Measurements from ENCODE around the gene OVOL3.
"Not testable (repeated sequence)": the region's sequence is repeated elsewhere in the genome, so short reads cannot be mapped to it uniquely, and the experiment has no call there.

OVOL3 gene

DNA sequence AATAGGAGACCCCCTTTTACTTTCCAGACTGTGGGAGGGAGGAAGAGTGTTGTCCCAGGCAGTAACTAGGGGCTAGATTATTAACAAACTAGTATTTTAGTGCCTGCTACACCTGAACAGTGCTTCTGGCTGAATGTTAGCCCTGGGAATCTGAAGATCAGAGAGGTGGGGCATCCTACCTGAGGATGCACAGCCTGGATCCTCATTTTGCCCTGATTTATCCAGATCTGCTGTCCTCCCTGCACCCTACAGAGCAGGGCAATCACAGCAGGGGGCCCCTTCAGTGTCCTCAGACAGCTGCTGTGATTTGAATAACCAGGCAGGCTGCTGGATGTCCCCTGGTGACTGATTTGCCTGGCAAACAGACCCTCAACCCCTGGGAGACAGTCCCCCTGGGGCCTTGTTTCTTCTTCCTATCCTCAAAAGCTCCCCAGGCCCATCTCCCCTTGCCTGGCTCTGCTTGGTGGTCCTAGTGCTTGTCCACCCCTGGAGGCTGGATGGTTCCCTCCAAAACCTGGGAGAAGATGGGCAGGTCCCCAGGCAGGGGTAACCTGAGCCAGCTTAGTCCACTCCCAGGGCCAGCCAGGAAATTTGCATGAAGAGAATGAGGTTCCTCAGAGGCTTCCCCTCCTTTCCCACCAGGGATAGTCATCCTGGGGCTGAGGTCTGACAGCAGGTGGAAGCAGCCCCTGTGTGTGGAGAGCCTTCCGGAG lies at the start of gene OVOL3:
Gene OVOL3 (plus strand): TSS at position 657 of the 713 bp plus-strand sequence. CDS start 60 bp downstream, outside the sequence.
- no peaks in the 10 kb centered on the region for H3K9me3 ChIP-seq (ENCODE audit: control insufficient read depth in 1 of 2, low read length in 2 of 2)
- no peaks in the 10 kb centered on the region for H3K27me3 ChIP-seq (ENCODE audit: control insufficient read depth in 1 of 2, insufficient read depth in 2 of 2, low read length in 2 of 2)
- H3K9ac ChIP-seq (ENCODE audit: low read depth in 1 of 2, low read length in 2 of 2), result no peak within 1 kb of the TSS
- no peak within 1 kb of the TSS for H3K27ac ChIP-seq (ENCODE audit: low read depth, low read length)
- H3K4me1 ChIP-seq (ENCODE audit: control insufficient read depth in 1 of 2, insufficient read depth in 2 of 2, low read length in 2 of 2), result peaks cover 10 to 16% of the 10 kb centered on the region in 2 donors
- H3K36me3 ChIP-seq (ENCODE audit: control insufficient read depth in 1 of 2, insufficient read depth in 2 of 2, low read length in 2 of 2), result peaks cover 4 to 21% of the 10 kb centered on the region in 2 donors
- H3K4me3 ChIP-seq (ENCODE audit: low read depth in 1 of 2, low read length in 2 of 2), result no peak within 1 kb of the TSS

DNA sequence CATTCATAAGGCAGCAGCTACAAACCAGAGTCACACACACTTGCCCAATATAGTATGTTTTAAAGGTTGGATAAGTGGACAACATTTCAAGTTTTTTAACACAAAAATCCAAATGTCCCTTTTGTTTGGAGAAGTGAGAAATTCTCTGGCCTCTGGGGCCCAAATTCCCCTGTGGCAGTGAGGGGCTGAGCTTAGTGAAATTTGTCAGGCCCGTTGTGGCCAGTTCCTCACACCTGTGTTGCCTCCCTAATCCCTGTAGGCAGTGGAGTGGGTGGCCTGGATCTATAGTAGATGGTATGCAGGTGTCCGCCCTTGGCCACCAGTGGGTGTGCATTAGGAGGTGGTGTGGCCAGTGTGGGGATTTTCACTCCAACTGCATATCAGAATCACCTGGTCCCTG lies 49.6 kb upstream of the OVOL3 start:
- peaks cover 5 to 12% of the 10 kb centered on the region in 2 donors for H3K4me1 ChIP-seq (ENCODE audit: control insufficient read depth in 1 of 2, insufficient read depth in 2 of 2, low read length in 2 of 2)
- no peak overlapping the region for H3K4me3 ChIP-seq (ENCODE audit: low read depth in 1 of 2, low read length in 2 of 2)
- H3K27ac ChIP-seq (ENCODE audit: low read depth, low read length), result no peak overlapping the region
- H3K9ac ChIP-seq (ENCODE audit: low read depth in 1 of 2, low read length in 2 of 2), result no peak overlapping the region
- H3K36me3 ChIP-seq (ENCODE audit: control insufficient read depth in 1 of 2, insufficient read depth in 2 of 2, low read length in 2 of 2), result peaks cover 0 to 7% of the 10 kb centered on the region in 2 donors
- H3K9me3 ChIP-seq (ENCODE audit: control insufficient read depth in 1 of 2, low read length in 2 of 2), result no peaks in the 10 kb centered on the region
- no peaks in the 10 kb centered on the region for H3K27me3 ChIP-seq (ENCODE audit: control insufficient read depth in 1 of 2, insufficient read depth in 2 of 2, low read length in 2 of 2)

DNA sequence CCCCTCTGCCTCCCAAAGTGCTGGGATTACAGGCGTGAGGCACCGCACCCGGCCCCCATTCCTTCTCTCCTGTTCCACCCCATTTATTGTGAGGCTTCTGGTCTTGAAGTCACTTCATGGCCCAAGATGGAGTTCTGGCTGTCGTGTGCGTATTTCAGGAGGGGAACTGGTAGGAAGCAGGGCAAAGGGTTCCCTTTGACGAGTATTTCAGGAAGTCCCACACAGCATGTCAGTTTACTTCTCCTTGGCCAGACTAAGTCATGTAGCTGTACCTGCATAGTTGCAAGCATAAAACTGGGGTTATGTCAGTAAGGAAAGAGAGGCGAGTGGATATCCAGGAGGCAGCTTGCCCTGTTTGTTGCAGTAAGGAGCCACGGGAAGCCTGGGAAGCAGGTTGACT lies 46.1 kb upstream of the OVOL3 start:
- Histone ChIP-seq H3K36me3 (ENCODE audit: control insufficient read depth in 1 of 2, insufficient read depth in 2 of 2, low read length in 2 of 2) (peaks cover 5 to 6% of the 10 kb centered on the region in 2 donors), H3K9ac (ENCODE audit: low read depth in 1 of 2, low read length in 2 of 2) (no peak overlapping the region), H3K4me1 (ENCODE audit: control insufficient read depth in 1 of 2, insufficient read depth in 2 of 2, low read length in 2 of 2) (no peaks in the 10 kb centered on the region), H3K27ac (ENCODE audit: low read depth, low read length) (no peak overlapping the region), H3K27me3 (ENCODE audit: control insufficient read depth in 1 of 2, insufficient read depth in 2 of 2, low read length in 2 of 2) (no peaks in the 10 kb centered on the region), H3K4me3 (ENCODE audit: low read depth in 1 of 2, low read length in 2 of 2) (no peak overlapping the region), H3K9me3 (ENCODE audit: control insufficient read depth in 1 of 2, low read length in 2 of 2) (no peaks in the 10 kb centered on the region)

DNA sequence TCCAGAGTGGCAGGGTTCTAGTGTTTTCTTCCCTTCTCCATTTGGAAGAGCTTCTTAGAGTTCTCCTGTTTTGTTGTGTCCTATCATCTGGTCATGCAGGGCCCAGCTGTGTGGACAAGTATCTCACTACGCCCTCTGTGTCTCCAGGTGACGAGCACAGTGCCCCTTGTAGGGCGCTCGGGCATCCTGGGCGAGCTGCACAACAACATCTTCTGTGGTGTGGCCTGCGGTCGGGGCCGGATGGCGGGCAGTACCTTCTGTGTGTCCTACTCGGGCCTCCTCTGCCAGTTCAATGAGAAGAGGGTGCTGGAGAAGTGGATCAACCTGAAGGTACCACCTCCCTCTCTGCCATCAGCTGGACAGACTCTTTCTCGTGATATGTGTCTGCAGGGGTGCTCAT lies 43.3 kb upstream of the OVOL3 start:
- Histone ChIP-seq H3K4me3 (ENCODE audit: low read depth in 1 of 2, low read length in 2 of 2) (no peak overlapping the region), H3K27me3 (ENCODE audit: control insufficient read depth in 1 of 2, insufficient read depth in 2 of 2, low read length in 2 of 2) (no peaks in the 10 kb centered on the region), H3K9ac (ENCODE audit: low read depth in 1 of 2, low read length in 2 of 2) (no peak overlapping the region), H3K27ac (ENCODE audit: low read depth, low read length) (no peak overlapping the region), H3K36me3 (ENCODE audit: control insufficient read depth in 1 of 2, insufficient read depth in 2 of 2, low read length in 2 of 2) (peaks cover 3 to 5% of the 10 kb centered on the region in 2 donors), H3K9me3 (ENCODE audit: control insufficient read depth in 1 of 2, low read length in 2 of 2) (no peaks in the 10 kb centered on the region), H3K4me1 (ENCODE audit: control insufficient read depth in 1 of 2, insufficient read depth in 2 of 2, low read length in 2 of 2) (no peaks in the 10 kb centered on the region)

DNA sequence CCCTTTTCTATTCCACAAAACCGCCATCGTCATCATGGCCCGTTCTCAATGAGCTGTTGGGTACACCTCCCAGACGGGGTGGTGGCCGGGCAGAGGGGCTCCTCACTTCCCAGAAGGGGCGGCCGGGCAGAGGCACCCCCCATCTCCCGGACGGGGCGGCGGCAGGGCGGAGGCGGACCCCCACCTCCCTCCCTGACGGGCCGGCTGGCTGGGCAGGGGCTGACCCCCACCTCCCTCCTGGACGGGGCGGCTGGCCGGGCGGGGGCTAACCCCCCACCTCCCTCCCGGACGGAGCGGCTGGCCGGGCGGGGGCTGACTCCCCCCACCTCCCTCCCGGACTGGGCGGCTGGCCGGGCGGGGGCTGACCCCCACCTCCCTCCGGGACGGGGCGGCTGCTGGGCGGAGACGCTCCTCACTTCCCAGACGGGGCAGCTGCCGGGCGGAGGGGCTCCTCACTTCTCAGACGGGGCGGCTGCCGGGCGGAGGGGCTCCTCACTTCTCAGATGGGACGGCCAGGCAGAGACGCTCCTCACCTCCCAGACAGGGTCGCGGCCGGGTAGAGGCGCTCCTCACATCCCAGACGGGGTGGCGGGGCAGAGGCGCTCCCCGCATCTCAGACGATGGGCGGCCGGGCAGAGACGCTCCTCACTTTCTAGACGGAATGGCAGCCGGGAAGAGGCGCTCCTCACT lies 42.0 kb upstream of the OVOL3 start:
- not testable (repeated sequence) for H3K27me3 ChIP-seq (ENCODE audit: control insufficient read depth in 1 of 2, insufficient read depth in 2 of 2, low read length in 2 of 2); H3K9me3 ChIP-seq (ENCODE audit: control insufficient read depth in 1 of 2, low read length in 2 of 2); H3K36me3 ChIP-seq (ENCODE audit: control insufficient read depth in 1 of 2, insufficient read depth in 2 of 2, low read length in 2 of 2); H3K27ac ChIP-seq (ENCODE audit: low read depth, low read length); H3K4me1 ChIP-seq (ENCODE audit: control insufficient read depth in 1 of 2, insufficient read depth in 2 of 2, low read length in 2 of 2); H3K4me3 ChIP-seq (ENCODE audit: low read depth in 1 of 2, low read length in 2 of 2); H3K9ac ChIP-seq (ENCODE audit: low read depth in 1 of 2, low read length in 2 of 2)

DNA sequence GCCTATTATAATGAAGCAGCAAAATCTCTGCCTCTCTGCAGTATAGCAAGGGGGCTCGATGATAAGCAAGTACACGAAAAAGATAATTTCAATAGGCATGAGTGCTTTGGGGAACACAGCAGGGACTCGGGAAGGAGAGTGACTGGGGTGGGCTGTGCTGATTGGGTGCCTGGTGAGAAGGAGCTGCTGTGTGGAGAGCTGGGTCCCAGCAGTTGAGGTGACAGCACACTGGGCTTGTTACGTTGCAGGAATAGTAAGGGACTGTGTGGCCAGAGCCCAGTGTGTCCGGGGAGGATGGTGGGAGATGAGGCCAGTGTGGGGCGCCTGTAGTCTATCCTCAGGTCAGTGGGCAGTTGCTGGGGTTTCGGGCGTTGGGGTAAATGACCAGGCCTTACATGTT lies 38.9 kb upstream of the OVOL3 start:
- no peaks in the 10 kb centered on the region for H3K9me3 ChIP-seq (ENCODE audit: control insufficient read depth in 1 of 2, low read length in 2 of 2)

DNA sequence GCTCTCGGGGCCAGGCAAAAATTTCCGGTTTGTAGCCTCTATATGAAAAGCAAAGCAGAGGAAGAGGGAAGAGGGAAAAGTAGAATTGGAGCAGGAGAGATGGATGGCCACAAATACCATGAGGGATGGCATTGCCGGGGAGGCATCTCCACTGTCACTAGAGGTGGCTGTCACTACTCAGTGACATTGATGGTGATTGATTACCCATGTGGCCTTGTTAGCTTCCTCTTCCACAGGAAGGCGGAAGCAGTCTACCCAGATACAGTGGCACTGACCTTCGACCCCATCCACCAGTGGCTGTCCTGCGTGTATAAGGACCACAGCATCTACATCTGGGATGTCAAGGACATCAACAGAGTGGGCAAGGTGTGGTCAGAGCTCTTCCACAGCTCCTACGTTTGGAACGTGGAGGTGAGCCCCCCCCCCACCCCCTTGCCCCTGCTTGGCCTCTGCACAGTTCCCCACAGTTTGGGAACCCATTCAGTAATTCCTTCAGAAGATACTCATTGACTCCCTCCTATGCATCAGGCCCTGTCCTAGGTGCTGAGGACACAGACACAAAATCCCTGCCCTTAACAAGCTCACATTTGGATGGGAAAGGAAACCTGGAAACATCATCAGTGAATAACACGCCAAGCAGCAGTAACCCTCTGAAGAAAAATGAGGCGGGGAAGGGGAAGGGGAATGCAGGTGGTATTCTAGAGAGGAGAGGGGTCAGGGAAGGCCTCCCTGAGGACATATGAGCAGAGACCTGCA lies 37.6 kb upstream of the OVOL3 start:
- H3K9ac ChIP-seq (ENCODE audit: low read depth in 1 of 2, low read length in 2 of 2), result no peak overlapping the region
- H3K36me3 ChIP-seq (ENCODE audit: control insufficient read depth in 1 of 2, insufficient read depth in 2 of 2, low read length in 2 of 2), result no peaks in the 10 kb centered on the region
- H3K9me3 ChIP-seq (ENCODE audit: control insufficient read depth in 1 of 2, low read length in 2 of 2), result no peaks in the 10 kb centered on the region
- no peak overlapping the region for H3K27ac ChIP-seq (ENCODE audit: low read depth, low read length)
- H3K4me1 ChIP-seq (ENCODE audit: control insufficient read depth in 1 of 2, insufficient read depth in 2 of 2, low read length in 2 of 2), result no peaks in the 10 kb centered on the region
- no peaks in the 10 kb centered on the region for H3K27me3 ChIP-seq (ENCODE audit: control insufficient read depth in 1 of 2, insufficient read depth in 2 of 2, low read length in 2 of 2)
- H3K4me3 ChIP-seq (ENCODE audit: low read depth in 1 of 2, low read length in 2 of 2), result no peak overlapping the region

More for the DNA sequence above, 38.9 kb upstream of the OVOL3 start:
- Histone ChIP-seq H3K27ac (ENCODE audit: low read depth, low read length) (no peak overlapping the region), H3K27me3 (ENCODE audit: control insufficient read depth in 1 of 2, insufficient read depth in 2 of 2, low read length in 2 of 2) (no peaks in the 10 kb centered on the region), H3K36me3 (ENCODE audit: control insufficient read depth in 1 of 2, insufficient read depth in 2 of 2, low read length in 2 of 2) (peaks cover 0 to 2% of the 10 kb centered on the region in 2 donors), H3K4me3 (ENCODE audit: low read depth in 1 of 2, low read length in 2 of 2) (no peak overlapping the region), H3K4me1 (ENCODE audit: control insufficient read depth in 1 of 2, insufficient read depth in 2 of 2, low read length in 2 of 2) (no peaks in the 10 kb centered on the region), H3K9ac (ENCODE audit: low read depth in 1 of 2, low read length in 2 of 2) (no peak overlapping the region)

DNA sequence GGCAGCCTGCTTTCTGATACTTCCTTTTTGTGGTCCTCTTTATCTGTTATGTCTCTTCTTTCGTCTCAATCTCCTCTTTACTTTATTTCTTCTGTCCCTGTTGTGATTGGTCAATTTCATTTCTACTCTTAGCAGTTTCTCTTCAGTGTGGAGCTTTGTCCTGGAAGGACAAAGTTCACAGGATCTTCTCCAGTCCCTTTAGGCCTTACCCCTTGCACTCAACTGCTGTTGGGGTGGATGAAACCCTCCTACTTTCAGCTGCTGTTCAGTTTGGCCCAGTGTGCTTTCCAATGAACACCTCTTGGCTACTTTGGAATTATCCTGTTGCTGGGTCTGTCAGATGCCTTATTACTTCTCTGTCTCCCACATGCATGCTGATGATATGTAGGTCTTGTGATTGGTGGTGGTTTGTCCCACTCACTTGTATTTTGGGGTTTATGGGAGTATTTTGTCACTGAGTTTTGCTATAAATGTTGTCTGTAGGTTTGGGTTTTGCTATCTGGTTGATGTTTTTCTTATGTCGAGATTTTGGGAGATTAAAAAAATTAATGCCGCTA lies 31.5 kb upstream of the OVOL3 start:
- no peak overlapping the region for H3K9ac ChIP-seq (ENCODE audit: low read depth in 1 of 2, low read length in 2 of 2)
- no peak overlapping the region for H3K4me3 ChIP-seq (ENCODE audit: low read depth in 1 of 2, low read length in 2 of 2)
- no peak overlapping the region for H3K27ac ChIP-seq (ENCODE audit: low read depth, low read length)
- H3K9me3 ChIP-seq (ENCODE audit: control insufficient read depth in 1 of 2, low read length in 2 of 2), result no peaks in the 10 kb centered on the region
- no peaks in the 10 kb centered on the region for H3K4me1 ChIP-seq (ENCODE audit: control insufficient read depth in 1 of 2, insufficient read depth in 2 of 2, low read length in 2 of 2)
- no peaks in the 10 kb centered on the region for H3K27me3 ChIP-seq (ENCODE audit: control insufficient read depth in 1 of 2, insufficient read depth in 2 of 2, low read length in 2 of 2)
- H3K36me3 ChIP-seq (ENCODE audit: control insufficient read depth in 1 of 2, insufficient read depth in 2 of 2, low read length in 2 of 2), result peaks cover 0 to 9% of the 10 kb centered on the region in 2 donors

DNA sequence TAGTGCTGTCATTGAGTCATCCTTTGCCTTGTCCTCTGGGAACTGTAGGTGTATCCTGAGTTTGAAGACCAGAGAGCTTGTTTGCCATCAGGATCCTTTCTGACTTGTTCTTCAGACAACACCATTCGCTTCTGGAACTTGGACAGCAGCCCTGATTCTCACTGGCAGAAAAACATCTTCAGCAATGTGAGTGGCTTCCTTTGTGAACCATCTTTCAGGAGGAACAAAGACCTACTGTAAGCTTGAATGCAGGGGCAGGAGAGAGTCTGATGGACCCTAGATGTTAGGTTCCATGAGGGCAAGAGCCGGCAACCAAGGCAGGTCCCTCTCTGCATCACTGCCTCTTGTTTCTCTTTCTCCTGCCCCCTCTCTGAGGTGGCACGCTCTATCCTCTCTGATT lies 29.6 kb upstream of the OVOL3 start:
- Histone ChIP-seq H3K9me3 (ENCODE audit: control insufficient read depth in 1 of 2, low read length in 2 of 2) (no peaks in the 10 kb centered on the region), H3K36me3 (ENCODE audit: control insufficient read depth in 1 of 2, insufficient read depth in 2 of 2, low read length in 2 of 2) (peaks cover 0 to 13% of the 10 kb centered on the region in 2 donors), H3K4me3 (ENCODE audit: low read depth in 1 of 2, low read length in 2 of 2) (no peak overlapping the region), H3K27me3 (ENCODE audit: control insufficient read depth in 1 of 2, insufficient read depth in 2 of 2, low read length in 2 of 2) (no peaks in the 10 kb centered on the region), H3K27ac (ENCODE audit: low read depth, low read length) (no peak overlapping the region), H3K4me1 (ENCODE audit: control insufficient read depth in 1 of 2, insufficient read depth in 2 of 2, low read length in 2 of 2) (no peaks in the 10 kb centered on the region), H3K9ac (ENCODE audit: low read depth in 1 of 2, low read length in 2 of 2) (no peak overlapping the region)

DNA sequence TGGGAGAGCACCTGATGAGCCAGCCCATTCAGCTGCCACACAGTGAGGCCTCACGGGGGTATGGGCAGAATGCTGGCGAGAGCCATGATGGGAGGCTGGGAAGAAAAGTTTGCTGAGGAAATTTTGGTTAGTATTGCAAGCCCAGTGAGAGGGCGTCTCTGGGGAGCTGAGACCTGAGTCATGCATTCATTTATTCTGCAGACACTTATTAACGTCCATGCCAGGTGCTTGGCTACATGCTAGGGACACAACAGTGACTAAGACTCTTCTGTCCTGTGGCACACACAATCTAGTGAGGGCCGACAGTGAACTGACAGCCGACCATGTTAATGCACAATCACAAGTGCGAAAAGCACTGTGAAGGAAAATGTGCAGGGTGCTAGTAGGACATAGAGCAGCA lies 29.0 kb upstream of the OVOL3 start:
- no peak overlapping the region for H3K27ac ChIP-seq (ENCODE audit: low read depth, low read length)

More for the DNA sequence above, 29.0 kb upstream of the OVOL3 start:
- H3K36me3 ChIP-seq (ENCODE audit: control insufficient read depth in 1 of 2, insufficient read depth in 2 of 2, low read length in 2 of 2), result peaks cover 0 to 13% of the 10 kb centered on the region in 2 donors
- H3K4me1 ChIP-seq (ENCODE audit: control insufficient read depth in 1 of 2, insufficient read depth in 2 of 2, low read length in 2 of 2), result no peaks in the 10 kb centered on the region
- H3K9ac ChIP-seq (ENCODE audit: low read depth in 1 of 2, low read length in 2 of 2), result no peak overlapping the region
- no peaks in the 10 kb centered on the region for H3K9me3 ChIP-seq (ENCODE audit: control insufficient read depth in 1 of 2, low read length in 2 of 2)
- no peak overlapping the region for H3K4me3 ChIP-seq (ENCODE audit: low read depth in 1 of 2, low read length in 2 of 2)
- no peaks in the 10 kb centered on the region for H3K27me3 ChIP-seq (ENCODE audit: control insufficient read depth in 1 of 2, insufficient read depth in 2 of 2, low read length in 2 of 2)

All from duodenal mucosa (tissue), 2 donors.